OCI-LY3 (cell line): ENCODE results near the gene SYNDIG1.

Source experiments
- H2AFZ ChIP-seq: fragments of 200-600, 300-600 bp; shearing (Covaris generic); 2 replicates; pipeline ENCODE4 v1.6.0; 2014; ENCODE audit warnings: antibody characterized with exemption, low read depth, low read length
- H3K27ac ChIP-seq: fragments of 200-600, 300-600 bp; sonication (generic); 2 replicates; pipeline ENCODE4 v1.5.1; 2014; ENCODE audit warnings: mild to moderate bottlenecking, low read length, moderate library complexity, mixed read lengths
- H3K27me3 ChIP-seq: fragments of 200-600, 300-600 bp; sonication (generic); 2 replicates; pipeline ENCODE4 v1.6.1; 2014; ENCODE audit warnings: low read depth, low read length, mixed read lengths
- H3K36me3 ChIP-seq: fragments of 200-600, 300-600 bp; sonication (generic); replicated peaks from 2 replicates; pipeline ENCODE3; 2014; ENCODE audit warnings: low read depth, low read length, mixed read lengths
- H3K4me1 ChIP-seq: fragments of 300-600, 200-600 bp; sonication (generic); 2 replicates; pipeline ENCODE4 v1.6.1; 2014; ENCODE audit warnings: low read length, mixed read lengths
- H3K4me2 ChIP-seq: fragments of 200-600, 300-600 bp; sonication (generic); 2 replicates; pipeline ENCODE4 v1.6.1; 2014; ENCODE audit warnings: low read length, mixed read lengths
- H3K4me3 ChIP-seq: fragments of 300-600, 200-600 bp; sonication (generic); 2 replicates; pipeline ENCODE4 v1.5.1; 2014; ENCODE audit warnings: antibody characterized with exemption, mild to moderate bottlenecking, low read length, moderate library complexity
- H3K79me2 ChIP-seq: fragments of 300-600, 200-600 bp; shearing (Covaris generic); 2 replicates; pipeline ENCODE4 v1.6.1; 2014; ENCODE audit warnings: mild to moderate bottlenecking, low read length, mixed read lengths
- H3K9ac ChIP-seq: fragments of 300-600, 200-600 bp; shearing (Covaris generic); 2 replicates; pipeline ENCODE4 v1.6.0; 2014; ENCODE audit warnings: mild to moderate bottlenecking, low read length, moderate library complexity
- H3K9me3 ChIP-seq: fragments of 200-600, 300-600 bp; shearing (Covaris generic); 2 replicates; pipeline ENCODE4 v1.6.1; 2014; ENCODE audit warnings: low read length, mixed read lengths; ENCODE audit not compliant: insufficient read depth
- H4K20me1 ChIP-seq: fragments of 200-600, 300-600 bp; sonication (generic); 2 replicates; pipeline ENCODE4 v1.6.1; 2016; ENCODE audit warnings: low read length, mixed read lengths; ENCODE audit not compliant: insufficient read depth
- CTCF ChIP-seq: fragments of 200-600, 300-600 bp; sonication (generic); IDR thresholded peaks from 2 replicates; pipeline ENCODE4 v1.5.1; 2014; ENCODE audit warnings: antibody characterized with exemption, low read length, low read depth
- EZH2phosphoT487 ChIP-seq: fragments of 200-600 bp; shearing (Covaris generic); IDR thresholded peaks from 2 replicates; pipeline ENCODE4 v1.6.1; 2018; ENCODE audit warnings: antibody characterized with exemption, mixed run types, low read depth

The SYNDIG1 gene

GRCh38 chr20:24572862-24573261, 103.4 kb downstream of the SYNDIG1 start:
- Histone ChIP-seq H3K27me3 (peaks cover 32% of the 10 kb centered on the region; the same call in 1 of the 2 replicates), H3K27ac (no peak overlapping the region)

GRCh38 chr20:24573557-24573956, 104.1 kb downstream of the SYNDIG1 start:
- H3K36me3 ChIP-seq = no peaks in the 10 kb centered on the region
- peaks cover 27% of the 10 kb centered on the region; the same call in 1 of the 2 replicates for H3K27me3 ChIP-seq
- no peak overlapping the region for H3K4me3 ChIP-seq
- no peaks in the 10 kb centered on the region for H3K4me1 ChIP-seq
- no peaks in the 10 kb centered on the region for H3K9me3 ChIP-seq
- TF ChIP-seq EZH2phosphoT487 (no peak), CTCF (no peak)
- no peaks in the 10 kb centered on the region for H4K20me1 ChIP-seq
- no peak overlapping the region for H2AFZ ChIP-seq
- H3K4me2 ChIP-seq = no peak overlapping the region
- H3K79me2 ChIP-seq = no peaks in the 10 kb centered on the region
- H3K9ac ChIP-seq = no peak overlapping the region
- H3K27ac ChIP-seq = no peak overlapping the region

More at GRCh38 chr20:24572862-24573261, 103.4 kb downstream of the SYNDIG1 start:
- Histone ChIP-seq H3K36me3 (no peaks in the 10 kb centered on the region), H3K4me3 (no peak overlapping the region), H4K20me1 (no peaks in the 10 kb centered on the region), H3K4me1 (no peaks in the 10 kb centered on the region), H2AFZ (no peak overlapping the region), H3K9me3 (no peaks in the 10 kb centered on the region), H3K79me2 (no peaks in the 10 kb centered on the region), H3K9ac (no peak overlapping the region), H3K4me2 (no peak overlapping the region)
- no peak for TF ChIP-seq EZH2phosphoT487
- TF ChIP-seq CTCF = no peak

GRCh38 chr20:24574307-24574706, 104.9 kb downstream of the SYNDIG1 start:
- H3K27me3 ChIP-seq = peaks cover 20% of the 10 kb centered on the region; the same call in 1 of the 2 replicates
- H4K20me1 ChIP-seq = no peaks in the 10 kb centered on the region
- no peak overlapping the region for H3K27ac ChIP-seq
- H3K36me3 ChIP-seq = no peaks in the 10 kb centered on the region
- H2AFZ ChIP-seq = no peak overlapping the region
- H3K79me2 ChIP-seq = no peaks in the 10 kb centered on the region
- TF ChIP-seq CTCF (no peak), EZH2phosphoT487 (no peak)
- H3K4me2 ChIP-seq = no peak overlapping the region
- H3K9me3 ChIP-seq = no peaks in the 10 kb centered on the region
- no peak overlapping the region for H3K9ac ChIP-seq
- H3K4me1 ChIP-seq = no peaks in the 10 kb centered on the region
- no peak overlapping the region for H3K4me3 ChIP-seq

- H3K4me1 ChIP-seq = no peaks in the 10 kb centered on the region
- no peaks in the 10 kb centered on the region for H4K20me1 ChIP-seq
- no peak for TF ChIP-seq CTCF
- TF ChIP-seq EZH2phosphoT487 = no peak
- H3K79me2 ChIP-seq = no peaks in the 10 kb centered on the region
- no peaks in the 10 kb centered on the region for H3K9me3 ChIP-seq
- H3K27ac ChIP-seq = no peak overlapping the region
- no peak overlapping the region for H3K4me3 ChIP-seq
- H3K4me2 ChIP-seq = no peak overlapping the region
- no peaks in the 10 kb centered on the region for H3K36me3 ChIP-seq
- H3K9ac ChIP-seq = no peak overlapping the region
- no peak overlapping the region for H2AFZ ChIP-seq
- peaks cover 19% of the 10 kb centered on the region; the same call in 1 of the 2 replicates for H3K27me3 ChIP-seq
These were observed 105.4 kb downstream of the SYNDIG1 start for GRCh38 chr20:24574797-24575196.
